ENCODE data around the gene MGAT5B.
A peak's percentile ranks its signal among the peaks of the same experiment; 100 is the strongest.

Gene MGAT5B

GRCh38 chr17:76927577-76927976 is 59.4 kb downstream of the MGAT5B start:
- DNase-seq (ENCODE audit: low spot score), result no peak

GRCh38 chr17:76927982-76928381 is 59.8 kb downstream of the MGAT5B start:
- no peak for DNase-seq (ENCODE audit: low spot score)

GRCh38 chr17:76929148-76929547 is 60.9 kb downstream of the MGAT5B start:
- DNase-seq (ENCODE audit: low spot score), result no peak

- DNase-seq (ENCODE audit: low spot score), result no peak
These were observed 61.4 kb downstream of the MGAT5B start for GRCh38 chr17:76929601-76930000.

GRCh38 chr17:76930107-76930506 is 61.9 kb downstream of the MGAT5B start:
- DNase-seq (ENCODE audit: low spot score), result no peak

GRCh38 chr17:76932402-76933333 is 64.5 kb downstream of the MGAT5B start:
- DNase-seq (ENCODE audit: low spot score), result no peak

GRCh38 chr17:76934561-76935320 is 66.5 kb downstream of the MGAT5B start:
- no peak for DNase-seq (ENCODE audit: low spot score)

- DNase-seq (ENCODE audit: low spot score), result peak; percentile 20
These were observed 67.1 kb downstream of the MGAT5B start for GRCh38 chr17:76935331-76935730.

- DNase-seq (ENCODE audit: low spot score), result no peak
These were observed 69.0 kb downstream of the MGAT5B start for GRCh38 chr17:76937238-76937637.

GRCh38 chr17:76938009-76938408 is 69.8 kb downstream of the MGAT5B start:
- DNase-seq (ENCODE audit: low spot score), result no peak

GRCh38 chr17:76940295-76940694 is 72.1 kb downstream of the MGAT5B start:
- no peak for DNase-seq (ENCODE audit: low spot score)

- DNase-seq (ENCODE audit: low spot score), result no peak
These were observed 72.6 kb downstream of the MGAT5B start for GRCh38 chr17:76940738-76941350.

- DNase-seq (ENCODE audit: low spot score), result no peak
These were observed 75.0 kb downstream of the MGAT5B start for GRCh38 chr17:76943202-76943601.

- DNase-seq (ENCODE audit: low spot score), result no peak
These were observed 75.6 kb downstream of the MGAT5B start for GRCh38 chr17:76943781-76944213.

- no peak for DNase-seq (ENCODE audit: low spot score)
These were observed 76.3 kb downstream of the MGAT5B start for GRCh38 chr17:76944477-76944876.

- DNase-seq (ENCODE audit: low spot score), result no peak
These were observed 78.0 kb downstream of the MGAT5B start for GRCh38 chr17:76946111-76946771.

- no peak for DNase-seq (ENCODE audit: low spot score)
These were observed 78.5 kb downstream of the MGAT5B start for GRCh38 chr17:76946772-76947135.

- no peak for DNase-seq (ENCODE audit: low spot score)
These were observed 79.1 kb downstream of the MGAT5B start for GRCh38 chr17:76947309-76947708.

GRCh38 chr17:76947771-76948170 is 79.6 kb downstream of the MGAT5B start:
- DNase-seq (ENCODE audit: low spot score), result no peak

- DNase-seq (ENCODE audit: low spot score), result no peak
These were observed 80.1 kb downstream of the MGAT5B start for GRCh38 chr17:76948301-76948700.

- no peak for DNase-seq (ENCODE audit: low spot score)
These were observed 80.6 kb downstream of the MGAT5B start for GRCh38 chr17:76948726-76949342.
